Stimulated activated naive CD4-positive, alpha-beta T cell (primary cell): ENCODE results near the gene C10orf53.
"Not testable (repeated sequence)": the region's sequence is repeated elsewhere in the genome, so short reads cannot be mapped to it uniquely, and the experiment has no call there.

Experiments
- DNase-seq, 6 experiments: peaks; one replicate each; lab custom pipeline; 2025; lab: John Stamatoyannopoulos, UW

The C10orf53 gene

DNA sequence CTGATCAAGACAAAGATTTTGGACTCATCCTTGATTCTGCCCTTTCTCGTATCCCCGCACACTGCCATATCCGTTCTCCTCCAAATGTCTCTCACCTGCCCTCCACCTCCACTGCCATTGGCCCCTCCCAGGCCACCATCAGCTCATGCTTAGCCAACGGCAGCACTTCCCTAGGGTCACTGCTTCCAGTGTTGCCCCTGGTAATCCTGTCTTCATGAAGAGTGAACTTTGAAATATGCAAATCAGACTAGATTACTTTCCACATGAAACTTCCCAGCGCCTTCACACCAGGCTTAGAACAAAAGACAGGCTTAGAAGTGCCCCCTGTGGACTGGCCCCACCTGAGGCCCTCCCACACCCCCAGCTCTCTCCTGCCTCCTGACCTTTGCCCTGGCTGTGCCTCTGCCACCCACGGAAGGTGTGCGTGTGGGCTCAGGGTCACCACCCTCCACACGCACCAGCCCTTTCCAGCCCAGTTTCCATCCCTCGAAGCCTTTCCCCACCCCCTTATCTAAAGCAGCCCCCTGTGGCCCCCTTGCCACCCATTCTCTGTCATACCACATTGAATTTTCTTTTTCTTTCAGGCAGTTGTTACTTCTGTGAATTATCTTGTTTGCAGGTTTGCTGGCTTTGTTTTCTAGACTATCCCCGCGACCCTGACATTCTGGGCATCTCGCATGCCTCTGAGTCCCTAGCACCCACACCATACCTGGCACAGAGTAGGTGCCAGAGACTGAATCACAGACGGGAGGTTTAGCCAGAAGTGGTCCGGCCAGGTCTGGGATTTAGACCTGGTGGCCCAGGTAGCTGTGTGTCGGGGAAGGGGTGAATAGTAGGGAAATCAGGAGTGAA, 26.8 kb upstream of the C10orf53 start:
- no peak for DNase-seq

DNA sequence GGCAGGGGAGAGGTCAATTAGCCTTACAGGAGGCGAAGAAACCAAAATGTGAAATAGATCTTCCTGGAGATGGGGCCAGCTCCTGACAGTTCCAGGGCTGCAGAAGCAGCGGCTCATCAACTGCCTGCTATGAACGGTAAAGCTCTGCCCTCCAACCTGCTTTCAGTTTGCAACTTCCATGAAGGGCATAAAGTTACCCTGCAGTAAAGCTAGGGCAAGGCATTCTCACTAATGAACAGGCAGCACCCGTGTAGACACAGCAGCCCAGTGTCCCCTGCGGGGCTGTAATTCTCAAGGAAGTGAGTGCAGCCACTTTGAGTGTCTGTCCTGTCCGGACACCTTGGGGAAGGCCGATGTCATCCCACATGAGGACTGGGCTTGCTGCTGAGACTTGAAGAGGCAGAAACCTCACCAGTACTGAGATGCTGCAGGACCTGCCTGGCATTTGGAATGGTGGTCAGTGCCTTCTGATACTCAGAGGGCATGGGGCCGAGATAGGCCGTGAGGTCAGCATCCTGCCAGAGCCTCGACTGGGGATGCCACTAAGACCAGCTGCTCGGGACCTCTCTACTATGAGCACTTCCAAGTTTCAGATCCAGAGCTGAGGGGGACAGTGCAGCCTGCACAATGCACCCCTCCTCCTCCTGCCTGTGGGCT, 26.1 kb upstream of the C10orf53 start:
- no peak for DNase-seq

DNA sequence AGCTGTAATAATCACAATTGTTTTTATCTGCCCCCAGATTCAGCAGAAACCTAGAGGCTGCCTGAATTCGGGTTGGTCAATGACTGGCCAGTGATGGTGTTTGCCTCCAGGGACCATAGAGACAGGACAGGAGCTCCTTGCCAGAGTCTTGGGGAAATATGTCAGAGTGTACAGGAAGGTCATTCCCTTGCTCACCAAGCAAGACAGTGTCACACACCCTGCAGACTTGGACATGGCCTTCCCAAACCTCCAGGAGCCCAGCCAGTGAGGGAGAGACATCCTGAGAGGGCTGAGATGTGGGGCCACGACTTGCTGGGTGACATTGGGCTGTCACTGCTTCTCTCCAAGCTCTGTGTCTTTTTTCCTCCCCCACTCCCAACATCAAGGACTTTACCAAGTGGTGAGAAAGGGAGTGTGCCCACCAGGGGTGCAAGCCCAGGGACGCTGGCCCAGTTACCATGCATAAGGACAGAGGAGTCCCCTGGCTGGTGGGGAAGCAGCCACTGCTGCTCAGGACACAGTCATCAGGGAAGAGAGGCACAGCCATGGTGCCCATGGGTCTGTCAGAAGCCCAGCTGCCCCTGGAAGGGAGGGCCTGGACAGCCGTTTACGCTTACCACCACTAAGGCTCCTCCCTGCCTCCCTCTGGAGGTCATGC, 25.3 kb upstream of the C10orf53 start:
- DNase-seq, result no peak

DNA sequence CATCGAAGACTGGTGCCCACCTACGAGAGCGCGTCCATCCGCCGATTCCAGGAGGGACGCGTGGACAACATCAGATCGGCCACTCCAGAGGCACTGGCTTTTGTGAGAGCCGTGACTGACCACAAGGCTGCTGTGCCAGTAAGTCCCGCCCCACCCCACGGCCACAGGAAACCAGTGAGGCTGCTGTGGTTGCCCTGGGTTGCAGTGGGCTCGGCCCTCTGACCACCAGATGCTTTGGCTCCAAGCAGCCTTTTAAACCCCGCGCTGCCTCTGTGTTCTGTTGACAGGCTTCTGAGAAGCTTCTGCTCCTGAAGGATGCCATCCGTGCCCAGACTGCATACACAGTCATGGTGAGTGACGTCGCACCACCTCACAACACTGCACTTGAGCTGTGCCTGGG, 24.4 kb upstream of the C10orf53 start:
- no peak for DNase-seq

DNA sequence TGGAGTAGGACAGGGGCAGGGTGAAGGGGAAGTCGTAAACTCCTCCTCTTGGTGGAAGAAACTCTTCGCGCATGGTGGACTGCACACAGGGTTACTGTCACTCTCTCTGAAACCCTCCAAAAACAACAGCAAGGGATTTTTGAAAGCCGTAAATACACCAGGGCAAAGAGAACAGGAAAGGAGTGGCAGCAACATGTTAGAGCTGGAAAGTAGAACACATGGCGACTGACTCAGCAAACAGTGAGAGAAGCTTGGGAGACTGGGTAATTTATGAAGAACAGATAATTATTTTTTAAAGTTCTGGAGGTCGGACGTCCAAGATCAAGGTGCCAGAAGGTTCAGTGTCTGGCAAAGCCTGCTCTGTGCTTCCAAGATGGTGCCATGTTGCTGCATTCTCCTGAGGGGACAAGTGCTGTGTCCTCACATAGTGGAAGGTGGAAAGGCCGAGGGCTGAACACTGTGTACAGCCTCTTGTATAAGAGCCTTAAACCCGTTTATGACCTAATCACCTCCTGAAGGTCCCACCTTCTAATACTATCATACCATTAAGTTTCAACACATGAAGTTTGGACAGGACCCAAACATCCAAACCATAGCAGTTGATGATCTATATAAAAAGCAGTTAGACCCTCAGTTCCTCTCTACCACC, 22.5 kb upstream of the C10orf53 start:
- DNase-seq, result no peak

DNA sequence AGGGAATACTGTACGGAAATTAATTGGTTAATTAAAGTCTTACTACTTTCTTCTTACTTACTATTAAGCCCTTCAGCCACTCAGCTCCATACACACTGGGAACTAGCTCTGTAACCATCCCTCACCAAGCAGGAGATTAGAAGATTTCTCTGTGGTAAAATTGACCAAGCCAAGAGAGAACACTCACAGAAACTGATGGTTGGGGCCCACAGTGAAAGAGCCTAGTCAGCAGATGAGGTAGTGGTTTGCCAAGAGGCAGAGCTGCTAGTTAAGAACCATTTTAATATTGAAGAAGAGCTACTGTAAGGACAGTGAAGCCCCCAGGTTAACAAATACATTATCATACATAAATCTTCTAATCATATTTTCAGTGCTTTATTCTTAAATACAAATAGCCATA, 21.8 kb upstream of the C10orf53 start:
- DNase-seq, result no peak

DNA sequence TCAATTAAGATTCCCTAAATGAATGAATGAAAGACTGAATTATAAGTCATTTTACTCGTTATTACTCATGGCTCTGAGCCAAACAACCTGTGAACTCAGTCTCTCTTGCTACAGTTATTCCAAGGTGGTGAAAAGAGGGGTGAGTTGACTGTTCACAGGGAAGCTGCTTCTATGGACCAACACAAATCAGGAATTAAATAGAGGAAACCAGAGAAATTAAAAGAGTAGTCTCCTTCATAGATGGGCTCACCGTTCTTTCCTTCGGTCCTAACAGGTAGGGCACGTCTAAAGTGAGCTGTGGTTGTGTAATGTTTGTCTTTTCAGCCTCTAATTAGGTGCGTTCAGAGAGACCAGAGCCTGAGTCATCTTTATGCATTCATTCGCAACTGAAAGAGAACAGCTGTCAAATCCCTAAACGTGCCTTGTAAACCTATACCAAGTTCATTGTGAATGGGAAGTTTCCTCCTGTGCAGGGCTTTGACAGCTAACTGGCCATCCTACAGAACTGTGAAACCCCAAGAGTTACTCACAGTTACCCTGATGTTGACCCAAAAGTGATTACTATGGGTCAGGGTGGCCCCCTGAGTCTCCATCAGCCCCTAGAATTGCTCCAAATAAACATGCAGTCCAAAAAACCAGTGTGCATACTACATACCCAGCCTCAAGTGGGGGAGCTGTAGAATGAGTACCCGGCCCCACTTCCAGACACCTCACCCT, 18.2 kb upstream of the C10orf53 start:
- no peak for DNase-seq

DNA sequence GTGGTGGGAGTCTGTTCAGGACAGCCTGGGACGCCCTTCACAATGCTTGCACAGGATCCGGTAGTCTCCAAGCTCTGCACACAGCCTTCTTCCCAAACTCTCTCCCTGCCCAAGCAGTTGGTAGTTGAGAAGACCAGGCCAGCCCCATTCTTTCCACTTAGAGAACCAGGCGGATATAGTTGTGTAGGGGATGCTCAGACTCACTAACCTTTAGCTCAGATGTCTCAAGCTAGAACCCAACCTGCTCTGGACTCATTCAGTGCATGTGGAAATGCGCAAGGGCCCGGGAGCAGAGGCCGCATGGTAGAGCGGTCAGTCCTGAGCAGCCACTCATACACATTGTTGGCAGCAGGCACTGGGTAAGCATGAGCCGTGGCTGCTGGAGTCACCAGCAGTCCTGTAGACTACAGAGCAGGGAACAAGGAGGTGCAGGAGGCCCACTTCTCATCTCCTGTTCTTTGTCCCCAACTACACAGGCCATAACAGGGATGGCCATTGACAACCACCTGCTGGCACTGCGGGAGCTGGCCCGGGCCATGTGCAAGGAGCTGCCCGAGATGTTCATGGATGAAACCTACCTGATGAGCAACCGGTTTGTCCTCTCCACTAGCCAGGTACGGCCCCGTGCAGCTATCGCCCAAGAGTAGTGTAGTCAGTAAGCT, 17.2 kb upstream of the C10orf53 start:
- DNase-seq, result no peak

DNA sequence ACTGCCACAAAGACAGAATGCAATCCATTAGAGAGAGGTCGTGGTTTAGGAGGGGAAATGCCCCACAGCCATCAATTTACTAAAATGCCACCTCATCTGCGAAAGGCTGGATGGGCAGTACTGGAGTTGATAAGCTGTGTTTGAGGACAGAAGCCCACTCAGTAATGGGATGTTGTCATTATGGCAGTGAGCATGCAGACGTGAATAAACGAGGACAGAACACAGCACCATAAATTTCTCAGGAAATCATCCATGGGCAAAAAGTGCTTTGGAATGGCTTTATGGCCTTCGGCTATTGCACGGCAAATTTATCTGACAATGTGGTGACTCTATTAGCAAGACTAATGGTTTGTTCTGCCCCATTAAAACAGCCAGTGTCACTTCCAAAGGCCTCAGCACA, 15.9 kb upstream of the C10orf53 start:
- no peak for DNase-seq

DNA sequence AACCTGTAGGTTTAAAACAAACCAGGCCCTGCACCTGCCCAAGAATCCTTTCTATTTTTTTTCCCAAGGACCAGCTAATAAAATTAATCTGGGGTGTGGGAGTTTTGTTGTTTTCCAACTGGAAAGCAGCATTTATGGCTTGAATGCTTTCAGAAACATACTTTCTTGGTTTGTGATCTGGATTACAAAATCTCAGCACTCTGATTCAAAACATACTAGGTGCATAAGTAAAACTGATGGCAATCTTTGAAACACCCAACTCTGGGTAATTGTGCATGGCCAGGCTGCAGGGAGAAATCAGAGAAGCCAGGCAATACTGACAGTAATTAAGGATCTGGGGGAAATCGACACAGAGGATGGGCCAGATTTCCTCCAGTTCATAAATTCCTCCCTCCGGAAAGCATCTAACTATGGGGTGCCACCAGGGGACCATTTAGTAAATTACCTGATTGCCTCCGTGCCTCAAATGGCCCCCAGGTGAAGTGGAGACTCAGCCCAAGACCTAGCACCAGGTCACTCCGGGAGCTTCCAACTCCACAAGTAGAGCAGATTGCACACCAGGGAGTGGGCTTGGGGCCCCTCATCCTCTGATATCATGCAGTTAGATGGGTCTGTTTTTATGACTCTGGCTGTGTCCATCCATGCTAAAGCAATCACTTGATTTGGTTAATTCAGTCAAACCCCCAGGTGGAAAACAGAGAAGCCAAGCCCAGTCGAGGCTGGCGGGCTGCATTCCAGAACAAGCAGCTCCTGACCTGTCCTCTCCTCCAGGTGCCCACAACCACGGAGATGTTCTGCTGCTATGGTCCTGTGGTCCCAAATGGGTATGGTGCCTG, 15.2 kb upstream of the C10orf53 start:
- DNase-seq, result no peak

DNA sequence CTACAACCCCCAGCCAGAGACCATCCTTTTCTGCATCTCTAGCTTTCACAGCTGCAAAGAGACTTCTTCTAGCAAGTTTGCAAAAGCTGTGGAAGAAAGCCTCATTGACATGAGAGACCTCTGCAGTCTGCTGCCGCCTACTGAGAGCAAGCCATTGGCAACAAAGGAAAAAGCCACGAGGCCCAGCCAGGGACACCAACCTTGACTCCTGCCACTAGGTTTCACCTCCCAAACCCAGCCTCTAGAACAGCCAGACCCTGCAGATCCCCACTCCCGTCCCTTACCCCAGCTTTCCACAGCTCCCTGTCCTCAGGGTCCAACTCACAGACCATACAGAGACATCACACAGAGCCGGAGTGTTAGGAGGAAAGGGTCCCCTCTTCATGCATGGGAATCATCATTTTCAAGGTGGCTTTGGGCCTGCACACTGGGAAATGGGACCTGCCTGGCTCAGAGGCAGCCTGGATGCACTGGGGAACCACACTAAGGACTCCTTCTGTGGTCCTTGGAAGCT, 14.6 kb upstream of the C10orf53 start:
- no peak for DNase-seq

DNA sequence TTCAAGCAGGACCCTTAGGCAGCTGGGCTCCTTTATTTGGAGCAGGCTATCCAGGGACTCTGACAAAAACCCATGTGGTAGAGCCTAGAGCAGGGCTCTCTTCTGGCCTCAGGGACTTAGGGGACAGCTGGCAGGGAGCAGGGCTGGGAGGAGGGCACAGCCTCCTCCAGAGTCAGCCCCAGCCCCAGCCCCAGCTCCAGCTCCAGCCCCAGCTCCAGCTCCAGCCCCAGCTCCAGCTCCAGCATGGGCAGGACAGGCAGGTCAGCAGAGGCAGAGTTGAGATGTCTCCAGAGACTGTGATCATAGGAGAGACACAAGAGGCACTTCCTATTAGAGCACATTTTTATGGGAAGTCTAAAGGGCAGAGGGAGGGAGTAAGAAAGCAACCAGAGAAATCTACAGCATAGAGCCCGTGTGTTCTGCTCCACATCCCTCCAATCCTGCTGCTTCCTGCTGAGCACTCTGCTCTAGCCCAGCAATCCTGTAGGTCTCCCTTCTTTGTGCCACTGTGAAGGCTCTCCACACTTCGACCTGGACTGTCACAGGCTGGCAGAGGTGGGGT, 13.3 kb upstream of the C10orf53 start:
- DNase-seq, result no peak

DNA sequence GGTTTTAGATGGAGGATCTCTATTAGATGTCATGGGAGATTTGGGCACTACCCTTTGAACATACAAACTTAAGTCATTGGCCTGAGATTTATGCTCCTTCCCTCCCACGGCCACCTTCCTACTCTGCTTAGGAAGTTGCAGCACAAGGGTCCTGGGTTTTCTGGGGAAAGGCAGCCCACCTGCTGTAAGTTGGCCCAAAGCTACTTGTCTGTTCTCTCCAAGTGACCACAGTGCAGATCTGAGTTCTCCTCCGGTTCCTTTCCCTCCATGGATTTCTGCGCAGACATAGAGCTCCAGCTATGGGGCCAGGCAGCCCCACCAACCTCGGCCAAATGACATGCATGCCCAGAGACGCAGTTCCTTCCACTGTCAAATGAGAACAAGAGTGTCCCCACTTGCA, 12.8 kb upstream of the C10orf53 start:
- DNase-seq, result no peak

DNA sequence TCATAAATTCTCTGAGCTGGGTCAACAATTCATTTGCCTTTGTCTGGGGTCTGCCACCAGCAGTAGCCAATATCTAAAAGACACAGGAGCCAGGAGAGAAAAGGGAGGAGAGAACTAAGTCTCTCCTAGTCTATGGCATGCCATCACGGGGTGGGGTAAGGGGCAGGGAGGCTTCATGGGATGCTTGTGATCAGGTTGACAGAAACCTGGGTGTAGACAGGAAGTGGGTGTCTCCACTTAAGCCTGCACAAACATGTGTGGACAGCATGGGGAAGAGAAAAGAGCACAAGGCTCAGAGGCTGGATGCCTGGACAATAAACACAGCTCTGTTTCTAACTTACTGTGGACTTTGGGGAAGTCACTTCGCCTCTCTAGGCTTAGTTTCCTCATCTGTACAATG, 11.5 kb upstream of the C10orf53 start:
- no peak for DNase-seq

DNA sequence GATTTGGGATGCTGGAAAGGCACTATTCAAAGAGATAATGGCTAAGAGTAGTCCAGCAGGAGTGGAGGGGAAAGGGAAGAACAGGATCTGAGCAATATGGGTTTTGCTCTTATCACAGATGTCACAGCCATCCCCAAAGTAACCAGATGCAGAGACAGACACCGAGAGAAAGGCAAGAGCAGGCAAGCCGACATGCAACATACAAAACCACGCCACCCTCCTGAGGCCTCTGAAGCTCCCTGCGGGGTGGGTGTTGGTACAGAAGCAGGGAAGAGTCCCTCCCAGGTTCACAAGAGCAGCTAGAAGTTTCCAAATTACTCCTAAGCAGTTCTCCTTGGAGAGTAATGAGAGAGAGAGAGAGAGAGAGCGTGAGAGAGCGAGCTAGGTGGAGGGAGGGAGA, 10.8 kb upstream of the C10orf53 start:
- no peak for DNase-seq

DNA sequence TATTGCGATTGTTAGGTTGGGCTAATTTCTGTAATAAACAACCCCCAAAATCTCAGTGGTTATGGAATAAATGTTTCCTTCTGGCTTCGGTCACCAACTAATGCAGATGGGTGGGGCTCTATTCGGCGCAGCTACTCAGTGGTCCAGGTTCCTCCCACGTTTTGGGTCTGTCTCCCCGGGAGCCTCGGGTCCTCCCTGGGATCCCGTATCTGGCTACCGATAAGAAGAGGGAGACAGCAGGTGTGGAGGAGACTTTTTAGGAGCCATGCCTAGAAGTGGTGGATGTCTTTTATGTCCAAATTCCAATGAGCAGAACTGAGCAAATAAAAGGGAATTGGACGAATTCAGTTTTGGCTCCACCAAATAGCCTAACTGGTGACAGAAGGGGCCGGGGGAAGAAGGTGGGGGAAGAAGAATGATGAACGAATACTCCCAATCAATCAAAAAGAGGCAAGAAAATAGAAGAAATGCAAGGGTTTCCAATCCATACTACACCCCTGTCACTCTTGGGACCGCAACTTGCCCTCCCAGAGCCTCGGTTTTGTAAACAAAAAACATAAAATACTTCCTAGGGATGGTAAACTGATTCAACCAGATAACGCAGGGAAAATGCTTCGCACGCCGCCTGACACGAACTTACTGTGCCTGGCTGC, 498 bp upstream of the C10orf53 start:
- no peak for DNase-seq

DNA sequence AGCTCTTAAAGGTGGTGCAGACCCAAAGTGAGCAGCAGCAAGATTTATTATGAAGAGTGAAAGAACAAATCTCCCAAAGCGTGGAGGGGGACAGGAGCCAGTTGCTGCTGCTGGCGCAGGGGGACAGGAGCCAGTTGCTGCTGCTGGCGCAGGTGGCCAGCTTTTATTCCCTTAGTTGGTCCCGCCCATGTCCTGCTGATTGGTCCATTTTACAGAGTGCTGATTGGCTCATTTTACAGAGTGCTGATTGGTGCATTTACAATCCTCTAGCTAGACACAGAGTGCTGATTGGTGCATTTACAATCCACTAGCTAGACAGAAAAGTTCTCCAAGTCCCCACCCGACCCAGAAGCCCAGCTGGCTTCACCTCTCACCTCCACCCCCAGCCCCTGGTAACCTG, 3.0 kb downstream of the C10orf53 start:
- not testable (repeated sequence) for DNase-seq

DNA sequence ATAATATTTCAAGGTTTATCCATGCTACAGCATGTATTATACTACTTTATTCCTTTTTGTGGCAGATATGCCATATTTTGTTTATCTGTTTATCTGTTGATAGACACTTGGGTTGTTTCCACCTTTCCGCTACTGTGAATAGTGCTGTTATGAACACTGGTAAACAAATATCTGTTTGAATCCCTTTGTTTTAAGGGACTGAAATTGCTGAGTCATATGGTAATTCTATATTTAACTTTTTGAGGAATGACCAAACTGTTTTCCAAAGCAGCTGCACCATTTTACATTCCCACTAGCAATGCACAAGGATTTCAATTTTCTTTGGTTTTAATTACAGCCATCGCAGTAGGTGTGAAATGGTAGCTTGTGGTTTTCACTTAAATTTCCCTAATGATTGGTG, 3.4 kb downstream of the C10orf53 start:
- DNase-seq, result no peak

DNA sequence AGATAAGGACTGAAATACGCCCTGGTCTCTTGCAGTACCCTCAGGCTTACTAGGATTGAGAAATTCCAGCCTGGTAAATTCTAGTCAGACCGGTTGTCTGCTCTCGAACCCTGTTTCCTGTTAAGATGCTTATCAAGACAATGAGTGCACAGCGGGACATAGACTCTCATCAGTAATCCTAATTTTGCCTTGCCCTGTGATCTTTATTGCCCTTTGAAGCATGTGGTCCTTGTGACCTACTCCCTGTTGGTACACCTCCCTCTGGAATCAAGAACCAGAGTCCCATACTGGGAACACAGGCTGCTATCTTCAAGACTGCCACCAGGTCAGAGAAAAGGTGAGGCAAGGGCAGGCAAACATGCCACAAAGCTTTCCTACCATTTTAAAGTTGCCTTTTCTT, 7.2 kb downstream of the C10orf53 start:
- no peak for DNase-seq
